Lower lobe of right lung (tissue), 2 donors: ENCODE data around the gene CCDC102B. TPM values are rescaled to one million over a fixed set of nuclear protein-coding genes. Genes with fewer than 3 reads are reported as not detected.

ENCODE experiments used
- ATAC-seq, 2 donors: fragments of 200-7000 bp; cut with Tn5 transposase; one replicate each; pipeline ENCODE4 v1.9.1; 2020 to 2022; ENCODE audit warnings: mild to moderate bottlenecking in 2 of 2, moderate library complexity in 2 of 2
- DNase-seq: peaks from one replicate; pipeline ENCODE4 v3.0.0-alpha.2; 2020
- H3K27ac ChIP-seq: fragments of 200-600 bp; one replicate; pipeline ENCODE4 v1.8.0; 2022
- H3K27me3 ChIP-seq: fragments of 200-600 bp; one replicate; pipeline ENCODE4 v1.8.0; 2022; ENCODE audit warnings: low read depth
- H3K36me3 ChIP-seq: fragments of 200-600 bp; one replicate; pipeline ENCODE4 v1.8.0; 2022; ENCODE audit warnings: mild to moderate bottlenecking
- H3K4me1 ChIP-seq: fragments of 200-600 bp; one replicate; pipeline ENCODE4 v1.8.0; 2022
- H3K4me3 ChIP-seq: fragments of 200-600 bp; one replicate; pipeline ENCODE4 v1.8.0; 2022; ENCODE audit warnings: mild to moderate bottlenecking
- H3K9me3 ChIP-seq: fragments of 200-600 bp; one replicate; pipeline ENCODE4 v1.8.0; 2022
- intact Hi-C: fragments of 100-400 bp; cut with DNase I; formaldehyde crosslinking; loops from one replicate; pipeline ENCODE4 v1.11.0; 2022
- total RNA-seq: library from RNA; stranded (reverse); fragmentation: NEBNext Ultra II Directional; extraction: Animal tissue kit (Norgen Biotek cat#: 25700); gene quantifications from one replicate; pipeline ENCODE4 v1.2.1, GENCODE V29; 2021
- TF ChIP-seq, protein P1 (sequence below): fragments of 200-600 bp; IDR thresholded peaks from one replicate; pipeline ENCODE4 v1.8.0; 2022; ENCODE audit warnings: antibody characterized with exemption, mild to moderate bottlenecking
- donor health status: DM: no; HTN: yes; CAD: no; lungs with severe emphysema.

The CCDC102B gene
- total RNA-seq, 1 donor from 2014 or later: 29.4 TPM

DNA sequence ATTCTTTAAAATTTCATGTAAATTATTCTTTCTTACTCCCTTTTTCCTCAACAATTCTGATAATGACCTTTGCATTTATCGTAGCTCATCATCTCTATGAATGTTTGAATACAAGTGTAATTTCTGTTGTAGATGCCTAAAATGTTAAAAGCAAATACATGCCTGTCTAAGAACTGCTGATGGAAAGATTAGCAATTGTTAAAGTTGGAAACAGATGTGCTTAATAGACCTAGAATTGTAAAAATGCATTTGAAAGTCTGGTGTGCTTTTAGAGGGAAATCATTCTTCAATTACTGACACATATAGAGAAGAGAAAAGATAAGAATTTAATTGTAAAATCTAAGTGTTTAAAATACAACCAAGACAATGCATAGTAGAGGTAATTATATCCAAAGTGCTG is 50.4 kb downstream of the CCDC102B start:
- no peaks in the 10 kb centered on the region for H3K9me3 ChIP-seq
- H3K27me3 ChIP-seq: no peaks in the 10 kb centered on the region
- no peaks in the 10 kb centered on the region for H3K4me1 ChIP-seq
- no peaks in the 10 kb centered on the region for H3K36me3 ChIP-seq
- no peak overlapping the region for H3K27ac ChIP-seq
- DNase-seq: no peak
- ATAC-seq: no peak
- no peak overlapping the region for H3K4me3 ChIP-seq
- TF ChIP-seq, protein P1, sequence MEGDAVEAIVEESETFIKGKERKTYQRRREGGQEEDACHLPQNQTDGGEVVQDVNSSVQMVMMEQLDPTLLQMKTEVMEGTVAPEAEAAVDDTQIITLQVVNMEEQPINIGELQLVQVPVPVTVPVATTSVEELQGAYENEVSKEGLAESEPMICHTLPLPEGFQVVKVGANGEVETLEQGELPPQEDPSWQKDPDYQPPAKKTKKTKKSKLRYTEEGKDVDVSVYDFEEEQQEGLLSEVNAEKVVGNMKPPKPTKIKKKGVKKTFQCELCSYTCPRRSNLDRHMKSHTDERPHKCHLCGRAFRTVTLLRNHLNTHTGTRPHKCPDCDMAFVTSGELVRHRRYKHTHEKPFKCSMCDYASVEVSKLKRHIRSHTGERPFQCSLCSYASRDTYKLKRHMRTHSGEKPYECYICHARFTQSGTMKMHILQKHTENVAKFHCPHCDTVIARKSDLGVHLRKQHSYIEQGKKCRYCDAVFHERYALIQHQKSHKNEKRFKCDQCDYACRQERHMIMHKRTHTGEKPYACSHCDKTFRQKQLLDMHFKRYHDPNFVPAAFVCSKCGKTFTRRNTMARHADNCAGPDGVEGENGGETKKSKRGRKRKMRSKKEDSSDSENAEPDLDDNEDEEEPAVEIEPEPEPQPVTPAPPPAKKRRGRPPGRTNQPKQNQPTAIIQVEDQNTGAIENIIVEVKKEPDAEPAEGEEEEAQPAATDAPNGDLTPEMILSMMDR: no peak
- intact Hi-C loops: no loop called here

DNA sequence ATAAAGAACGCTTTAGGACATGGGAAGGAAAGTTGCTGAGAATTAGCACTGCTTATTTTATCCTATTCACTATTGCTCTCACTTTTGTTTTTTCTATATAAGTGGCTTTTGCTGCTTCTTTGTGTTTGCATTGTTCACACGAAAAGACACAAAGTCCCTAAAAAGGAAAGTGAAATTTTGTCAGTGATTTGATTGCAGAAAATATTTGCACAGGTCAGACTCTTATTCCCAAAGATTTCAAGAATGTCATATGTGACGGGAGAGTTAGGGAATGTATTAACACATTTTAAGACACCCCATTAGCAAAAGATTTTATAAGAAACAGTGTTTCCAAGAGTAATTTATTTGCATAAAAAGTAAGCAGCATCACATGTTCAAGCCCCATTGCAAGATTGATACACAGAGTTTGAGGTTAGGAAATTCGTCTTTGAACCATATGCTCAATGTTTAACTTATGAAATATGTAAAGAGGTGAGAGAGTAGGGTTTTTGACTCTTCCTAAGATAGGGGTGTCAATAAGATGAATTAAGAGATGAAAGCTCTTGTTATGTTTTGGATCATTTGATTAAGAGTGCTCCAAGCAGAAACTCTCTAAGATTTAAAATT is 57.0 kb downstream of the CCDC102B start:
- DNase-seq (no peak), ATAC-seq (no peak)
- TF ChIP-seq, protein P1: no peak
- Histone ChIP-seq H3K27me3 (no peaks in the 10 kb centered on the region), H3K4me3 (no peak overlapping the region), H3K4me1 (no peaks in the 10 kb centered on the region), H3K27ac (no peak overlapping the region), H3K36me3 (no peaks in the 10 kb centered on the region), H3K9me3 (no peaks in the 10 kb centered on the region)
- intact Hi-C loops: no loop called here

DNA sequence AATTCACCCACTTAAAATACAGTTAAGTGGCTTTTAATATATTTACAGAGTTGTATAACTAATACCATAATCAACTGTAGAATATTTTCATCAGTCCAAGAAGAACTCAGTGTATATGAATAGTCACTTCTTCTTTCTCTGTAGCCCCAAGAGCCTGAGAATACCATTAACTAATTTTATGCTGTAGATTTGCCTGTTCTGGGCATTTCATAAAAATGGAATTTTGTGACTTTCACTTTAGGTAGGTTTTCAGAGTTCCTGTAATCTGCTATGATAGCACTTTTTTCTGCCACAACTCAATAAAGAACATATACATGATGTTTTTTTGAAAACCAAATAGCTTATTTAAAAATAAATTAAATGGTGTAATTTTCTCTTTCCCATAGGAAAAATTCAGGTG is 57.6 kb downstream of the CCDC102B start:
- no peaks in the 10 kb centered on the region for H3K9me3 ChIP-seq
- intact Hi-C loops: no loop called here
- H3K27me3 ChIP-seq: no peaks in the 10 kb centered on the region
- DNase-seq (no peak), ATAC-seq (no peak)
- TF ChIP-seq, protein P1: no peak
- H3K27ac ChIP-seq: no peak overlapping the region
- no peak overlapping the region for H3K4me3 ChIP-seq
- no peaks in the 10 kb centered on the region for H3K4me1 ChIP-seq
- H3K36me3 ChIP-seq: no peaks in the 10 kb centered on the region

DNA sequence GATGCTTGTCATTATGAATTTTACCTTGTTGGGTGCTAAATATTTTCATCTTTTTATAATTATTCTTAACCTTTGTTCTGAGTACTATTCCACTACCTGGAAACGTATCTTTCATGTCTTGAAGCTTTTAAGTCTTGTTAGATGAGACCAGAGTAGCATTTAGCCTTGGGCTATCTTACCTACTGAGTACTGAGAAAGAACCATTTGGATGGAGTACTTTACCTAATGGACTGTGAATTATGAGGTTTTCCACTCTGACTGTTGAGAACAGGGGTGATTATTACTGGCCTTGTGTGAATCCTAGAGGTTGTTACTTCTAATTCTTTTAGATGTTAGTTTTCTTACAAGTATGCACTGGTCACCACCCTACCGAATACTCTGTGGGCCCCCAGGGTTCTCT is 63.5 kb downstream of the CCDC102B start:
- Histone ChIP-seq H3K9me3 (no peaks in the 10 kb centered on the region), H3K4me3 (no peak overlapping the region), H3K27ac (no peak overlapping the region), H3K4me1 (no peaks in the 10 kb centered on the region), H3K27me3 (no peaks in the 10 kb centered on the region), H3K36me3 (no peaks in the 10 kb centered on the region)
- intact Hi-C loops: no loop called here
- TF ChIP-seq, protein P1: no peak
- DNase-seq (no peak), ATAC-seq (no peak)

DNA sequence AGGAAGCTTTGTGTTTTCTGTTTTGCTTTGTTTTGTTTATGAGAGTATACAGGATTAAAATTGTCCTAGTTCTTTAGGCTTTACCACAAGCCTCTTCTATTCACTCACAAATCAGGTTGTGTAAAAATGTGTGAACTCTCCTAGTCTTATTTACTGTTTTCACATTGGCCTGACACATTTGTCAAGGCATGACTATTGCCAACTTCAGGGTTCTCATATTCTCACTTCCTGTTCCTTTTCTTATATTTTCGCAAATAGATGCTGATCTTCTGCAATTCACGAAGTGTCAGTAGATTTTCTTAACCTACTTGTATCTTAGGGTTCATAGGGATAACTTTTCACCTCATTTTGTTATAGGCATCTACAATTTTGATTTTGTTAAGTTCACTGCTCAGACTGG is 67.1 kb downstream of the CCDC102B start:
- Histone ChIP-seq H3K36me3 (no peaks in the 10 kb centered on the region), H3K27me3 (no peaks in the 10 kb centered on the region), H3K4me3 (no peak overlapping the region), H3K9me3 (no peaks in the 10 kb centered on the region), H3K4me1 (no peaks in the 10 kb centered on the region), H3K27ac (no peak overlapping the region)
- intact Hi-C loops: no loop called here
- ATAC-seq: peak in 1 of 2 donors; percentile 9
- TF ChIP-seq, protein P1: no peak
- no peak for DNase-seq
